ENCODE measurements around the gene METAP1D. TPM values are rescaled to one million over a fixed set of nuclear protein-coding genes. Genes with fewer than 3 reads are reported as not detected.

Gene METAP1D
- total and polyA plus RNA-seq, 2 of the 4 experiments (the other 2 are of a cell fraction), result 3.4 to 5.5 TPM

- Histone ChIP-seq H3K79me1 (ENCODE audit: low read depth in 1 of 2, low read length in 2 of 2) (no peaks in the 10 kb centered on the region), H4K5ac (ENCODE audit: low read depth, low read length) (no peak overlapping the region), H3K27ac (ENCODE audit: insufficient read depth, low read length) (no peak overlapping the region), H2BK120ac (ENCODE audit: low read depth, low read length) (no peak overlapping the region), H2BK5ac (ENCODE audit: low read depth, low read length, poor library complexity, severe bottlenecking) (no peak overlapping the region), H3K36me3 (ENCODE audit: control insufficient read depth, insufficient read depth, low read length) (peaks cover 2% of the 10 kb centered on the region; the same call in 1 of the 2 replicates), H3K4me2 (ENCODE audit: low read depth, low read length) (no peak overlapping the region), H3K9me1 (ENCODE audit: insufficient read depth, low read length) (no peaks in the 10 kb centered on the region; the same call in 1 of the 2 replicates), H3K4me3 (ENCODE audit: insufficient read depth, low read depth, low read length) (no peak overlapping the region), H2AK9ac (replicated peaks; ENCODE audit: low read depth, low read length, poor library complexity) (no peak overlapping the region), H3K23ac (ENCODE audit: low read depth, low read length) (no peak overlapping the region), H3K9me3 (ENCODE audit: control insufficient read depth, insufficient read depth, low read length) (no peaks in the 10 kb centered on the region), H2BK20ac (ENCODE audit: low read depth, low read length) (no peak overlapping the region), H3K27me3 (ENCODE audit: control insufficient read depth, insufficient read depth, low read length) (no peaks in the 10 kb centered on the region), H3K4ac (ENCODE audit: low read depth, low read length) (no peak overlapping the region), H3K56ac (ENCODE audit: extremely low read depth, insufficient read depth, low read length) (no peak overlapping the region), H4K20me1 (ENCODE audit: insufficient read depth, low read length) (no peaks in the 10 kb centered on the region), H4K91ac (ENCODE audit: insufficient read depth, low read depth, low read length) (no peak overlapping the region), H4K8ac (ENCODE audit: low read depth in 2 of 2, low read length in 2 of 2) (no peak overlapping the region), H3K4me1 (ENCODE audit: control insufficient read depth, insufficient read depth, low read length) (no peaks in the 10 kb centered on the region), H2BK15ac (ENCODE audit: low read depth, low read length) (no peak overlapping the region), H2AK5ac (ENCODE audit: low read depth, low read length) (no peak overlapping the region), H2AFZ (replicated peaks; ENCODE audit: low read length, poor library complexity) (no peak overlapping the region), H3K9ac (ENCODE audit: low read depth, low read length) (no peak overlapping the region), H3K18ac (ENCODE audit: low read depth, low read length) (no peak overlapping the region), H3K14ac (replicated peaks; ENCODE audit: low read depth, low read length) (no peak overlapping the region)
- ChIA-PET POLR2A (ENCODE audit: unreplicated experiment) (no interaction called here), CTCF (no interaction called here)
- dilution Hi-C loops (cut with HindIII; ENCODE audit: low sequenced_read_pairs, unreplicated experiment) (no loop called here), in situ Hi-C loops (cut with MboI; ENCODE audit: low sequenced_read_pairs) (no loop called here), intact Hi-C loops (cut with micrococcal nuclease) (no loop called here)
- DNase-seq (no peak), ATAC-seq (ENCODE audit: low read depth) (no peak)
- WGBS, 2 experiments (ENCODE audit: extremely low coverage in 2 of 2, insufficient read length in 1 of 2), result no CpG with 5 or more reads among the region's 4 CpGs
- TF ChIP-seq FOS (IDR thresholded peaks at IDR 0.05; ENCODE audit: low read depth, low read length), result no peak
- TF ChIP-seq POLR2A (IDR thresholded peaks at IDR 0.05; ENCODE audit: low read depth, low read length), result no peak
- TF ChIP-seq SMC3 (IDR thresholded peaks at IDR 0.05; ENCODE audit: low read depth, low read length), result no peak
- no peak for TF ChIP-seq CEBPB (IDR thresholded peaks at IDR 0.05; ENCODE audit: low read depth, low read length)
- TF ChIP-seq RCOR1 (IDR thresholded peaks at IDR 0.05; ENCODE audit: insufficient replicate concordance, low read length), result no peak
- no TSS peak for BruUV-seq (replicated peaks)
Measured at GRCh38 chr2:171986778-171987177, 13.0 kb upstream of the METAP1D start.
